BE2C (cell line): ENCODE data around the gene ANKRD34A.

Experiments
- DNase-seq: peaks from one replicate; pipeline ENCODE4 v3.0.0-alpha.2; 2020
- H3K27me3 ChIP-seq: fragments of 250-450 bp; sonication (Bioruptor Pico); 2 replicates; pipeline ENCODE4 v1.5.1; 2020; ENCODE audit warnings: mild to moderate bottlenecking
- H3K36me3 ChIP-seq: fragments of 250-450 bp; sonication (Bioruptor Pico); 2 replicates; pipeline ENCODE4 v1.5.1; 2020; ENCODE audit warnings: mild to moderate bottlenecking
- H3K4me1 ChIP-seq: fragments of 250-450 bp; sonication (Bioruptor Pico); 2 replicates; pipeline ENCODE4 v1.5.1; 2020
- H3K4me3 ChIP-seq: 2 replicates; pipeline ENCODE4 v1.5.1; 2011; ENCODE audit warnings: low read depth, low read length
- H3K9me3 ChIP-seq: fragments of 250-450 bp; sonication (Bioruptor Pico); 2 replicates; pipeline ENCODE4 v1.5.1; 2020
- TF ChIP-seq, protein P1 (sequence below): IDR thresholded peaks from 2 replicates; pipeline ENCODE4 v1.5.1; 2012; ENCODE audit warnings: mild to moderate bottlenecking, low read depth, low read length

The ANKRD34A gene

DNA sequence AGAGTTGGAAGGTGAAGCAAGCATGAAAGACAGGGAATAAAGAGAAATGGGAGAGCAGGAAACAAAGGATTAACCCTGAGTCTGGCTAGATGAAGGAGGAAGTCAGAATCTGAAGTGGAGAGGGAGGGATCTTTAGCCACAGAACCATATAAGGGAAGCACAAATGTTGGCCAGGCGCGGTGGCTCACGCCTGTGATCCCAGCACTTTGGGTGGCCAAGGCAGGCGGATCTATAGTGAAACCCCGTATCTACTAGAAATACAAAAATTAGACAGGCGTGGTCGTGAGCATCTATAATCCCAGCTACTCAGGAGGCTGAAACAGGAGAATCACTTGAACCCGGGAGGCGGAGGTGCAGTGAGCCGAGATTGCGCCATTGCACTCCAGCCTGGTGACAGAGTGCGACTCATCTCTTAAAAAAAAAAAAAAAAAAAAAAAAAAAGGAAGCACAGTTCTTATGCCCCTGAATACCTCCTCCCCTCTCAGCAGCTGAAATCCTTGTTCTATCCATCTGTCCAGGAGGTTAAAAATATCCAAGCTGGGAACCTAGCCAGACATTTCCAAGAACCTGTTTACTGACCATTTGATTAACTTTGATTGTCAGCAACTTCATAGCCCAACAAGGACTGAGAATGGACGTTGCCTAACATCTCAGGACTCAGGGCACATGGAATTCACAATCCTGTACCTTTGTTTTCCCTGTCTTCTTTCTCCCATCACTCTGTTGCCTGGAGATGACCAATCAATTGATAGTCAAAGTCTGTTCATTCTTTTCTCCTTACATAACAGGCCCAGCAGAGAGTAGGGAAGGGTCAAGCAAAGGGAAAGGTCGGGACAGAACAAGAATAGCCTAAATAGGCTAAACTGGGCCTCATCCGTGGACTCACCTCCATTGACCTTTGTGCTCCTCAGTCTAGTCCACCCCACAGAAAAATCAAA, 21.4 kb upstream of the ANKRD34A start:
- no peaks in the 10 kb centered on the region for H3K36me3 ChIP-seq
- TF ChIP-seq, protein P1, sequence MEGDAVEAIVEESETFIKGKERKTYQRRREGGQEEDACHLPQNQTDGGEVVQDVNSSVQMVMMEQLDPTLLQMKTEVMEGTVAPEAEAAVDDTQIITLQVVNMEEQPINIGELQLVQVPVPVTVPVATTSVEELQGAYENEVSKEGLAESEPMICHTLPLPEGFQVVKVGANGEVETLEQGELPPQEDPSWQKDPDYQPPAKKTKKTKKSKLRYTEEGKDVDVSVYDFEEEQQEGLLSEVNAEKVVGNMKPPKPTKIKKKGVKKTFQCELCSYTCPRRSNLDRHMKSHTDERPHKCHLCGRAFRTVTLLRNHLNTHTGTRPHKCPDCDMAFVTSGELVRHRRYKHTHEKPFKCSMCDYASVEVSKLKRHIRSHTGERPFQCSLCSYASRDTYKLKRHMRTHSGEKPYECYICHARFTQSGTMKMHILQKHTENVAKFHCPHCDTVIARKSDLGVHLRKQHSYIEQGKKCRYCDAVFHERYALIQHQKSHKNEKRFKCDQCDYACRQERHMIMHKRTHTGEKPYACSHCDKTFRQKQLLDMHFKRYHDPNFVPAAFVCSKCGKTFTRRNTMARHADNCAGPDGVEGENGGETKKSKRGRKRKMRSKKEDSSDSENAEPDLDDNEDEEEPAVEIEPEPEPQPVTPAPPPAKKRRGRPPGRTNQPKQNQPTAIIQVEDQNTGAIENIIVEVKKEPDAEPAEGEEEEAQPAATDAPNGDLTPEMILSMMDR, result no peak
- H3K4me3 ChIP-seq, result no peak overlapping the region
- no peak for DNase-seq
- H3K27me3 ChIP-seq, result no peaks in the 10 kb centered on the region
- H3K4me1 ChIP-seq, result peaks cover 3% of the 10 kb centered on the region; the same call in 1 of the 2 replicates
- no peaks in the 10 kb centered on the region for H3K9me3 ChIP-seq

DNA sequence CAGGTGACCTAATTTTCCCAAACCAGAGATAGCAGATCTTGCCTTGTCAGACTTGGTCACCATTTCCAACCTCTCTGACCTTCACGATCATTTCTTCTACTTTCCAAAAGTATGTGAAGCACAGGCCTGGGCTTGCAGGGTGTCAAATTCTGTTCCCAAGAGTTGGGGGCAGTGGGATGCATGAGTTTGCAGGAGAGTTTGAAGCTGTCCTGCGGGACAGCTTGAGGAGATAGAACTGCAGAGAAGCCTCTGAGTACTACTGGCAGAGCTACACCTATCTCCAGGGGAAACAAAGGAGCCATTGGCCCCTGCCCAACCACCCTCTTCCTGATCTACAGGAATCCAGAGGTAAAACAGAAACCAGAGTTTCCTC, 20.7 kb upstream of the ANKRD34A start:
- Histone ChIP-seq H3K4me3 (no peak overlapping the region), H3K9me3 (no peaks in the 10 kb centered on the region), H3K36me3 (no peaks in the 10 kb centered on the region), H3K4me1 (peaks cover 3% of the 10 kb centered on the region; the same call in 1 of the 2 replicates), H3K27me3 (no peaks in the 10 kb centered on the region)
- DNase-seq, result no peak
- TF ChIP-seq, protein P1, result no peak

DNA sequence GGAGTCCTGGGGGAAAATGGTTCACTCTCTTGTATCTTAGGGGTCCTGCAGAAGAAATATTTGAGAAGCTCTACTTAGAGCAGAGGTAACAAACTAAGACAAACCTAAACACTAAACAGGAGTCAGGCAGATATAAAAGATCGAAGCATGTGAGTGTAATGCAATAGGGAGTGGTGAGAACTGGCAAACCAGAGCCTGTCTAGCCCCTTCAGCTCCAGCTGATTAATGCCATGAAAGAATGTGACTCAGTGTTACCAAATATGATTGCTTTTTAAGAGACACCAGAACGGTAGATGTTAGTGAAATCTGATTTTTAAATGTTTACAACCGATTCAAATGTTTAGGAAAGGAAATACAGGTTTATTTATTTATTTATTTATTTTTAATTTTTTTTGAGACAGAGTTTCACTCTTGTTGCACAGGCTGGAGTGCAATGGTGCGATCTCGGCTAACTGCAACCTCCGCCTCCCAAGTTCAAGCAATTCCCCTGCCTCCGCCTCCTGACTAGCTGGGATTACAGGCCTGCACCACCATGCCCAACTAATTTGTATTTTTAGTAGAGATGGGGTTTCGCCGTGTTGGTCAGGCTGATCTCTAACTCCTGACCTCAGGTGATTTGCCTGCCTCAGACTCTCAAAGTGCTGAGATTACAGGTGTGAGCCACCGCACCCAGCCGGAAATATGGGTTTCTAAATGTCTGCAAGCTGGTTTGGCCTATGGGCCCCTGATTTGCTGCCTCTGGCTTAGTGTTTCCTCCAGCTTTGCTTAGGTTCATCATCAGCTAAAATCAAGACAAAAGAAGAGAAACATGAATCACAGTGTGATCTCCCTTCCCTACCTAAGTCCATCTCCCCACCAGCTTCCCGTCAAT, 19.8 kb upstream of the ANKRD34A start:
- no peak for DNase-seq
- Histone ChIP-seq H3K4me3 (no peak overlapping the region), H3K27me3 (no peaks in the 10 kb centered on the region), H3K9me3 (no peaks in the 10 kb centered on the region), H3K4me1 (peaks cover 9% of the 10 kb centered on the region), H3K36me3 (no peaks in the 10 kb centered on the region)
- TF ChIP-seq, protein P1, result no peak

DNA sequence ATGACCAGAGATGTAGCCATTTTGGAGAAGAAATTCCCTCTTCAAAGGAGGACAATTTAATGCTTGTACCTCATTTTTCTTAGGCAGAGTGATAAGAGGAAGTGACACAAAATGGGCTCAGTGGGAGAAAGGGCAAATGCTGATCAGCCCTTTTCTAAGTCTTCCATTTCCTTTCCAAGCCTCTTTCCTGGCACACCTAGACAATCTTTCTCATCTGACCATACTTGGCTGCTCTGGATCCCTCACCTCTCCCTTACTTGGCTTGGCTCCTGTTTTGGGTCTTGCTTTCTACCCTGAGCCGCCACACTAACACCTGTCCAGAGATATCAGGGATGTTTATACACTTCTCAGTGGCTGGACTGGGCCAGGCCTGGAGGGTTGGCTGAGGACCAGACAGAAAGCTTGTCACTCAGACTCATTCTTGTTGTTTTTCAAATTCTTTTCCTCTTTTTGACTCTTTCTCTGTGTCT, 18.9 kb upstream of the ANKRD34A start:
- Histone ChIP-seq H3K36me3 (no peaks in the 10 kb centered on the region), H3K4me3 (no peak overlapping the region), H3K9me3 (no peaks in the 10 kb centered on the region), H3K27me3 (no peaks in the 10 kb centered on the region), H3K4me1 (peaks cover 18% of the 10 kb centered on the region)
- DNase-seq, result no peak
- TF ChIP-seq, protein P1, result no peak

DNA sequence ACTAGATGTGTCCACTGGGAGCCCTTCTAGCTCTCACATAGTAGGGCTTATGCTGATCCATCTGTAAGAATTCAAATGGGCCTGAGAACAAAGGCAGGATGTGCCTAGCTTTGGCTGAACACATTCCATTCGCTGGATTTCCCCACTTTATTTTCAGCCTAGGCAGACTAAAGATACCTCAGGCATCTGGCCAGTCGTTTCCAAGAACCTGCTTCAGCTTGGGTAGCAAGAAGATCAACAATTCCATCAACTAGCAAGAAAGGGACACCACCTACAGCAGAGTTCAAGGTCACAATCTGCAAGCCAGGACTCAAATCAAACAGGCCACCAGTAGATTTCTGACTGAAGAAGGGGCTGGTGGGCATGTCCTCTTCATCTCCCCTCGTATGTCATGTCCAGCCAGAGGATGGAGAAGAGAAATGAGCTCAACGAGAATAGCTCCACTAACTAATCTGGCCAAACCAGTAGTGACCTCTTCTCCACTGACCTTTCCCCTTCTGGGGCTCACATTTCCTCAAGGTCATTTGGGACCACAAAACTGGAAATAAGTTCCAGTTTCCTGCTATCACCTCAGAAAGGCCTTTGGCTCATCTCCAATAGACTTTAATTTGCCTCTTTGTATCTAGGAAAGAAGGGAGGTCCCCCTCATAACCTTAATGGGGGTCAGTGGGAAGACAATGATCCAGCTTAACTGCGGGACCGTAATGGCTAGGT, 17.8 kb upstream of the ANKRD34A start:
- H3K27me3 ChIP-seq, result no peaks in the 10 kb centered on the region

More for the DNA sequence above, 17.8 kb upstream of the ANKRD34A start:
- no peak overlapping the region for H3K4me3 ChIP-seq
- no peaks in the 10 kb centered on the region for H3K9me3 ChIP-seq
- peaks cover 25% of the 10 kb centered on the region for H3K4me1 ChIP-seq
- no peaks in the 10 kb centered on the region for H3K36me3 ChIP-seq
- no peak for DNase-seq
- TF ChIP-seq, protein P1, result no peak
